H1 (cell line): ENCODE results near the gene NT5DC1. TPM values are rescaled to one million over a fixed set of nuclear protein-coding genes. Genes with fewer than 3 reads are reported as not detected.

ENCODE experiments used
- CTCF ChIA-PET: fragments of 300-600 bp; sonication (Branson Sonifier 250); formaldehyde crosslinking; loops from one replicate; lab custom pipeline; 2021; ENCODE audit not compliant: partially characterized antibody; lab: Charles Lee
- POLR2A ChIA-PET: fragments of 300-600 bp; sonication (Branson Sonifier 250); formaldehyde crosslinking; loops from one replicate; lab custom pipeline; 2021; ENCODE audit warnings: inconsistent platforms; ENCODE audit not compliant: partially characterized antibody; lab: Charles Lee
- DNase-seq, 2 experiments: peaks; one replicate each; pipeline versions ENCODE4 v3.0.0 to v3.0.0-alpha.2; 2010 to 2022; ENCODE audit warnings: low spot score in 2 of 2, low read depth in 1 of 2, mixed read lengths in 1 of 2
- FAIRE-seq: peaks from 2 replicates; lab custom pipeline; 2011; peaks lifted over from hg19 to GRCh38; lab: Jason Lieb, UNC
- H2AFZ ChIP-seq: 2 replicates; pipeline ENCODE4 v1.8.1; 2012; ENCODE audit warnings: low read length, inconsistent platforms
- H2AK5ac ChIP-seq: 2 replicates; pipeline ENCODE4 v1.6.1; 2013; ENCODE audit warnings: low read depth, low read length
- H2BK120ac ChIP-seq: replicated peaks from 2 replicates; pipeline ENCODE3; 2013; ENCODE audit warnings: low read depth, low read length, inconsistent platforms
- H2BK12ac ChIP-seq: 2 replicates; pipeline ENCODE4 v1.6.1; 2013; ENCODE audit warnings: low read depth, low read length
- H2BK15ac ChIP-seq: 2 replicates; pipeline ENCODE4 v1.6.1; 2013; ENCODE audit warnings: low read length
- H2BK20ac ChIP-seq: 2 replicates; pipeline ENCODE4 v1.6.1; 2013; ENCODE audit warnings: low read length
- H2BK5ac ChIP-seq: 2 replicates; pipeline ENCODE4 v1.6.1; 2013; ENCODE audit warnings: low read depth, low read length
- H3K14ac ChIP-seq: 2 replicates; pipeline ENCODE4 v1.6.1; 2013; ENCODE audit warnings: inconsistent platforms; ENCODE audit not compliant: insufficient read length
- H3K18ac ChIP-seq: 2 replicates; pipeline ENCODE4 v1.6.1; 2013; ENCODE audit warnings: low read length; ENCODE audit errors: extremely low read depth
- H3K23ac ChIP-seq: 2 replicates; pipeline ENCODE4 v1.6.1; 2013; ENCODE audit warnings: inconsistent platforms; ENCODE audit not compliant: insufficient read length
- H3K23me2 ChIP-seq: 2 replicates; pipeline ENCODE4 v1.6.1; 2013; ENCODE audit warnings: low read depth, low read length
- H3K27ac ChIP-seq: 2 replicates; pipeline ENCODE4 v1.6.1; 2011; ENCODE audit warnings: low read depth, low read length, inconsistent platforms
- H3K27me3 ChIP-seq, 4 experiments: replicated peaks in 1 of 4; 1 replicate in 1 of 4; 2 replicates in 3 of 4; pipeline versions ENCODE4 v1.6.1 to v1.8.1; 2011 to 2013; ENCODE audit warnings: low read length in 3 of 4, mild to moderate bottlenecking in 3 of 4, inconsistent platforms in 2 of 4, mixed read lengths in 2 of 4, moderate library complexity in 1 of 4; ENCODE audit not compliant: control insufficient read depth in 3 of 4, insufficient read depth in 3 of 4; ENCODE audit errors: extremely low read depth in 1 of 4
- H3K36me3 ChIP-seq, 4 experiments: 2 replicates each; pipeline versions ENCODE4 v1.6.1 to v1.8.1; 2011 to 2013; ENCODE audit warnings: mild to moderate bottlenecking in 4 of 4, low read length in 3 of 4, moderate library complexity in 2 of 4, control low read depth in 1 of 4, inconsistent platforms in 1 of 4; ENCODE audit not compliant: insufficient read depth in 4 of 4, control insufficient read depth in 2 of 4
- H3K4ac ChIP-seq: replicated peaks from 2 replicates; pipeline ENCODE3; 2013; ENCODE audit warnings: low read length, low read depth, mixed read lengths, inconsistent platforms; ENCODE audit not compliant: insufficient read length
- H3K4me1 ChIP-seq, 4 experiments: replicated peaks in 1 of 4; 1 replicate in 1 of 4; 2 replicates in 3 of 4; pipeline versions ENCODE4 v1.6.1 to v1.8.1; 2011 to 2013; ENCODE audit warnings: low read length in 3 of 4, inconsistent platforms in 2 of 4, mixed read lengths in 1 of 4; ENCODE audit not compliant: insufficient read depth in 4 of 4, control insufficient read depth in 3 of 4
- H3K4me2 ChIP-seq, 2 experiments: 2 replicates each; pipeline versions ENCODE4 v1.6.1 to v1.8.1; 2011 to 2013; ENCODE audit warnings: low read depth in 2 of 2, low read length in 2 of 2, control low read depth in 1 of 2, inconsistent platforms in 1 of 2, mild to moderate bottlenecking in 1 of 2; ENCODE audit not compliant: insufficient read depth in 1 of 2
- H3K4me3 ChIP-seq, 4 experiments: fragments of 200-600, 300-600 bp in 1 of 4; sonication (generic), shearing (Covaris generic), sonication (Bioruptor Twin) in 1 of 4; 2 replicates each; pipeline versions ENCODE4 v1.5.1 to v1.8.1; 2011 to 2016; ENCODE audit warnings: low read length in 4 of 4, low read depth in 3 of 4, control low read depth in 2 of 4, inconsistent platforms in 2 of 4, mild to moderate bottlenecking in 2 of 4, mixed read lengths in 1 of 4, moderate library complexity in 1 of 4; ENCODE audit not compliant: insufficient read depth in 2 of 4; ENCODE audit errors: extremely low read depth in 1 of 4
- H3K56ac ChIP-seq: replicated peaks from 2 replicates; pipeline ENCODE3; 2013; ENCODE audit warnings: low read depth, mild to moderate bottlenecking, mixed read lengths, low read length, inconsistent platforms; ENCODE audit not compliant: insufficient read length
- H3K79me1 ChIP-seq: 2 replicates; pipeline ENCODE4 v1.6.1; 2013; ENCODE audit warnings: low read depth, low read length, control low read depth
- H3K79me2 ChIP-seq, 2 experiments: 2 replicates each; pipeline versions ENCODE4 v1.6.1 to v1.8.1; 2012 to 2013; ENCODE audit warnings: low read length in 2 of 2, mild to moderate bottlenecking in 2 of 2, inconsistent platforms in 1 of 2; ENCODE audit not compliant: insufficient read depth in 2 of 2, control insufficient read depth in 1 of 2
- H3K9ac ChIP-seq, 4 experiments: replicated peaks in 1 of 4; 1 replicate in 1 of 4; 2 replicates in 3 of 4; pipeline versions ENCODE4 v1.6.1 to v1.8.1; 2011 to 2013; ENCODE audit warnings: low read depth in 3 of 4, low read length in 3 of 4, control low read depth in 2 of 4, mild to moderate bottlenecking in 2 of 4, moderate library complexity in 2 of 4, inconsistent platforms in 1 of 4; ENCODE audit errors: extremely low read depth in 1 of 4
- H3K9me3 ChIP-seq, 2 experiments: 2 replicates each; pipeline versions ENCODE4 v1.6.1 to v1.8.1; 2012 to 2013; ENCODE audit warnings: mild to moderate bottlenecking in 2 of 2, moderate library complexity in 2 of 2, control low read depth in 1 of 2, inconsistent platforms in 1 of 2, low read depth in 1 of 2, low read length in 1 of 2, mixed read lengths in 1 of 2; ENCODE audit not compliant: insufficient read depth in 2 of 2
- H4K20me1 ChIP-seq, 2 experiments: replicated peaks in 1 of 2; 2 replicates each; pipeline versions ENCODE3 to v1.8.1; 2011 to 2013; ENCODE audit warnings: inconsistent platforms in 2 of 2, low read length in 2 of 2, mild to moderate bottlenecking in 1 of 2; ENCODE audit not compliant: insufficient read depth in 2 of 2, control insufficient read depth in 1 of 2
- H4K5ac ChIP-seq: 2 replicates; pipeline ENCODE4 v1.6.1; 2013; ENCODE audit warnings: low read length, low read depth, mixed read lengths, inconsistent platforms; ENCODE audit not compliant: insufficient read length
- H4K8ac ChIP-seq: 2 replicates; pipeline ENCODE4 v1.8.0; 2013; ENCODE audit warnings: mild to moderate bottlenecking, moderate library complexity, low read length, inconsistent platforms; ENCODE audit not compliant: insufficient read depth; ENCODE audit errors: extremely low read depth
- H4K91ac ChIP-seq: replicated peaks from 2 replicates; pipeline ENCODE3; 2013; ENCODE audit warnings: low read length, mixed read lengths, inconsistent platforms; ENCODE audit not compliant: insufficient read length
- CHD1 ChIP-seq: IDR thresholded peaks from 2 replicates; pipeline ENCODE4 v1.6.1; 2012; ENCODE audit warnings: low read depth, low read length, improper control_type of control experiment
- JUN ChIP-seq: IDR thresholded peaks from 2 replicates; pipeline ENCODE4 v1.6.1; 2011; ENCODE audit warnings: low read depth, mild to moderate bottlenecking, improper control_type of control experiment, low read length
- NANOG ChIP-seq: IDR thresholded peaks from 2 replicates; pipeline ENCODE4 v1.6.1; 2011; ENCODE audit warnings: low read length, low read depth, mild to moderate bottlenecking, inconsistent platforms; ENCODE audit not compliant: insufficient read depth, poor library complexity, severe bottlenecking
- PHF8 ChIP-seq: fragments of 200-600 bp; sonication (generic); conservative IDR thresholded peaks from 2 replicates; pipeline ENCODE4 v1.7.1; 2012; ENCODE audit warnings: low read depth, mild to moderate bottlenecking, inconsistent platforms, low read length, moderate library complexity
- RAD21 ChIP-seq, 2 experiments: IDR thresholded peaks in 1 of 2; conservative IDR thresholded peaks in 1 of 2; 2 replicates each; pipeline ENCODE4 v1.6.1; 2011; ENCODE audit warnings: low read depth in 2 of 2, low read length in 2 of 2, improper control_type of control experiment in 1 of 2, inconsistent platforms in 1 of 2, mild to moderate bottlenecking in 1 of 2, moderate library complexity in 1 of 2
- WGBS, 2 experiments: shearing (Covaris generic) in 1 of 2; methylation state at CpG; one replicate each; pipeline versions ENCODE4 v1.1.6 to v1.1.7; 2013 to 2015; ENCODE audit warnings: low lambda C conversion rate in 2 of 2, mixed read lengths in 2 of 2, inconsistent platforms in 1 of 2, low coverage in 1 of 2, missing lambda C conversion rate in 1 of 2; ENCODE audit not compliant: insufficient replicate concordance in 2 of 2, insufficient coverage in 1 of 2, insufficient read length in 1 of 2; ENCODE audit errors: extremely low coverage in 1 of 2, missing lambda C conversion rate in 1 of 2; 5-methylcytosine and 5-hydroxymethylcytosine counted together
- polyA plus RNA-seq, 7 experiments: library from polyadenylated mRNA; depleted of rRNA in 3 of 7; stranded (reverse) in 5 of 7; unstranded in 2 of 7; fragments of >200 nt in 5 of 7; fragments of 200-250 nt in 2 of 7; gene quantifications; 1 replicate in 5 of 7; 2 replicates in 1 of 7; 4 replicates in 1 of 7; pipeline versions ENCODE4 v1.2.1 to v1.2.3, GENCODE V29; 2011 to 2013; ENCODE audit warnings: missing spikeins in 2 of 7, mixed read lengths in 2 of 7
- total RNA-seq: library from RNA; stranded (reverse); fragmentation: NEBNext Ultra II Directional; extraction: Animal tissue kit (Norgen Biotek cat#: 25700); gene quantifications from 2 replicates; pipeline ENCODE4 v1.2.1, GENCODE V29; 2021

NT5DC1 gene
- total and polyA plus RNA-seq, 2 of the 8 experiments (the other 6 are each of a cell fraction or from before 2014, with no cell fraction given) = 25.3 to 72.7 TPM

GRCh38 chr6:116290799-116291198, 190.1 kb downstream of the NT5DC1 start:
- no peak overlapping the region for H3K9ac ChIP-seq
- H3K79me1 ChIP-seq = no peaks in the 10 kb centered on the region
- H3K4me3 ChIP-seq = no peak overlapping the region
- no peaks in the 10 kb centered on the region for H3K36me3 ChIP-seq
- FAIRE-seq = no peak
- H3K23ac ChIP-seq = no peak overlapping the region
- no peaks in the 10 kb centered on the region for H3K27me3 ChIP-seq
- H2BK20ac ChIP-seq = no peak overlapping the region
- H2AK5ac ChIP-seq = no peak overlapping the region
- H3K4me1 ChIP-seq = no peaks in the 10 kb centered on the region
- no peak overlapping the region for H3K56ac ChIP-seq
- H3K9me3 ChIP-seq = no peaks in the 10 kb centered on the region
- H3K14ac ChIP-seq = no peak overlapping the region
- no peak overlapping the region for H3K4ac ChIP-seq
- WGBS, 2 experiments = 94% methylated on average over 2 of the region's 2 CpGs; no CpG with 5 or more reads in 1 of the 2 experiments
- H3K4me2 ChIP-seq = no peak overlapping the region
- POLR2A ChIA-PET = no interaction called here
- H2BK12ac ChIP-seq = no peak overlapping the region
- no peak overlapping the region for H2BK120ac ChIP-seq
- no peak overlapping the region for H2BK5ac ChIP-seq
- H4K91ac ChIP-seq = no peak overlapping the region
- H3K27ac ChIP-seq = no peak overlapping the region
- peaks cover 0 to 1% of the 10 kb centered on the region in 2 experiments for H4K20me1 ChIP-seq
- no peak overlapping the region for H3K18ac ChIP-seq
- H4K5ac ChIP-seq = no peak overlapping the region
- no peak for DNase-seq
- CTCF ChIA-PET = interaction anchor here (1.4 kb wide), 1 partner anchor 154 kb away, joined by 3 read pairs; no protein-coding TSS in a partner anchor
- H3K23me2 ChIP-seq = no peaks in the 10 kb centered on the region
- H2BK15ac ChIP-seq = no peak overlapping the region
- H4K8ac ChIP-seq = no peak overlapping the region
- H2AFZ ChIP-seq = no peak overlapping the region
- H3K79me2 ChIP-seq = no peaks in the 10 kb centered on the region
- TF ChIP-seq PHF8 = no peak
- no peak for TF ChIP-seq JUN
- no peak for TF ChIP-seq CHD1
- TF ChIP-seq NANOG = no peak
- no peak for TF ChIP-seq RAD21 (IDR thresholded peaks at IDR 0.05 in 1 of 2, conservative IDR thresholded peaks at IDR 0.05 in 1 of 2; ENCODE audit: low read depth in 2 of 2, low read length in 2 of 2)
